OCI-LY7 (cell line): ENCODE data around the gene FBXO33. TPM values are rescaled to one million over a fixed set of nuclear protein-coding genes. Genes with fewer than 3 reads are reported as not detected.

Source experiments
- BruUV-seq: library from RNA; stranded (reverse); fragments of 400-500 nt; replicated peaks from 2 replicates; lab custom pipeline; 2021; lab: Mats Ljungman, UMichigan
- CTCF ChIA-PET: fragments of 300-600 bp; sonication (Branson Sonifier 250); formaldehyde crosslinking; loops from one replicate; lab custom pipeline; 2022; ENCODE audit warnings: antibody characterized with exemption; ENCODE audit not compliant: unreplicated experiment; lab: Charles Lee
- POLR2A ChIA-PET: fragments of 300-600 bp; sonication (Branson Sonifier 250); formaldehyde crosslinking; loops from one replicate; lab custom pipeline; 2022; ENCODE audit warnings: antibody characterized with exemption; lab: Charles Lee
- DNase-seq: peaks from one replicate; pipeline ENCODE4 v3.0.0-alpha.2; 2015; ENCODE audit warnings: low spot score
- H2AFZ ChIP-seq: fragments of 200-600 bp; sonication (generic), shearing (Covaris generic); 2 replicates; pipeline ENCODE4 v1.6.1; 2014; ENCODE audit warnings: mild to moderate bottlenecking, antibody characterized with exemption, low read length, moderate library complexity
- H3K27ac ChIP-seq: fragments of 200-600 bp; sonication (generic); 2 replicates; pipeline ENCODE4 v1.5.1; 2014; ENCODE audit warnings: mixed run types, low read depth, mild to moderate bottlenecking, moderate library complexity, low read length, inconsistent platforms; ENCODE audit not compliant: poor library complexity, severe bottlenecking
- H3K36me3 ChIP-seq: fragments of 200-600 bp; sonication (generic); 2 replicates; pipeline ENCODE4 v1.6.1; 2014; ENCODE audit warnings: mild to moderate bottlenecking, antibody characterized with exemption, low read length, moderate library complexity, mixed read lengths; ENCODE audit not compliant: insufficient read depth
- H3K4me1 ChIP-seq: fragments of 200-600 bp; sonication (generic); 2 replicates; pipeline ENCODE4 v1.5.1; 2014; ENCODE audit warnings: mild to moderate bottlenecking, low read length; ENCODE audit not compliant: insufficient read depth, poor library complexity, severe bottlenecking
- H3K4me2 ChIP-seq: fragments of 200-600 bp; sonication (generic); 2 replicates; pipeline ENCODE4 v1.6.1; 2014; ENCODE audit warnings: mild to moderate bottlenecking, low read length
- H3K4me3 ChIP-seq: fragments of 200-600 bp; sonication (generic); 2 replicates; pipeline ENCODE4 v1.5.1; 2014; ENCODE audit warnings: mild to moderate bottlenecking, low read depth, low read length; ENCODE audit not compliant: poor library complexity, severe bottlenecking
- H3K79me2 ChIP-seq: fragments of 200-600 bp; sonication (generic); 2 replicates; pipeline ENCODE4 v1.6.1; 2016; ENCODE audit warnings: low read depth, mild to moderate bottlenecking, low read length, moderate library complexity, mixed read lengths; ENCODE audit not compliant: insufficient read depth
- H3K9me2 ChIP-seq: fragments of 200-600 bp; sonication (generic); 2 replicates; pipeline ENCODE4 v1.6.1; 2016; ENCODE audit warnings: mild to moderate bottlenecking, low read length, mixed read lengths; ENCODE audit not compliant: insufficient read depth
- H3K9me3 ChIP-seq: fragments of 200-600 bp; sonication (generic); 2 replicates; pipeline ENCODE4 v1.6.1; 2014; ENCODE audit warnings: mild to moderate bottlenecking, mixed run types, low read length, mixed read lengths
- H4K20me1 ChIP-seq: fragments of 200-600 bp; sonication (generic); 2 replicates; pipeline ENCODE4 v1.6.1; 2014; ENCODE audit warnings: mild to moderate bottlenecking, antibody characterized with exemption, low read length, moderate library complexity, mixed read lengths; ENCODE audit not compliant: insufficient read depth
- CTCF ChIP-seq: fragments of 200-600 bp; sonication (generic); conservative IDR thresholded peaks from 2 replicates; pipeline ENCODE4 v1.5.1; 2014; ENCODE audit warnings: mild to moderate bottlenecking, antibody characterized with exemption, low read length, moderate library complexity, mixed read lengths
- EZH2phosphoT487 ChIP-seq: fragments of 200-600 bp; sonication (generic); IDR thresholded peaks from 2 replicates; pipeline ENCODE4 v1.6.1; 2018; ENCODE audit warnings: low read depth, borderline replicate concordance, mild to moderate bottlenecking, mixed run types, antibody characterized with exemption, low read length, moderate library complexity, mixed read lengths
- intact Hi-C: fragments of 100-400 bp; cut with micrococcal nuclease; formaldehyde crosslinking; loops from one replicate; pipeline ENCODE4 v1.10.0; 2022; ENCODE audit not compliant: unreplicated experiment
- total RNA-seq, 2 experiments: library from RNA; depleted of rRNA in 1 of 2; stranded (reverse); fragments of >200 nt in 1 of 2; shearing (Covaris generic) in 1 of 2; gene quantifications; 2 replicates each; pipeline ENCODE4 v1.2.3, GENCODE V29; 2014 to 2022

Gene FBXO33
- total RNA-seq, 2 experiments from 2014 or later: 14.2 to 16.6 TPM

GRCh38 chr14:39447175-39447661 lies 15.0 kb upstream of the FBXO33 start:
- BruUV-seq: no TSS peak
- H3K9me2 ChIP-seq: peaks cover 6% of the 10 kb centered on the region; the same call in 1 of the 2 replicates
- no peaks in the 10 kb centered on the region for H3K79me2 ChIP-seq
- H3K36me3 ChIP-seq: no peaks in the 10 kb centered on the region
- POLR2A ChIA-PET: interaction anchor here (1.7 kb wide), 1 partner anchor 19 kb away, joined by 4 read pairs; no protein-coding TSS in a partner anchor
- H3K9me3 ChIP-seq: no peaks in the 10 kb centered on the region
- no peak overlapping the region for H3K27ac ChIP-seq
- H3K4me3 ChIP-seq: no peak overlapping the region
- no peak for DNase-seq
- H3K4me2 ChIP-seq: no peak overlapping the region
- no peaks in the 10 kb centered on the region for H4K20me1 ChIP-seq
- H3K4me1 ChIP-seq: no peaks in the 10 kb centered on the region
- no peak overlapping the region for H2AFZ ChIP-seq
- intact Hi-C loops: no loop called here
- CTCF ChIA-PET: no interaction called here
- no peak for TF ChIP-seq CTCF

- POLR2A ChIA-PET: interaction anchor here (0.5 to 1.9 kb wide), 5 partner anchors 10 to 472 kb away, joined by 3 to 5 read pairs (median 4); no protein-coding TSS in a partner anchor
- no peak overlapping the region for H3K4me3 ChIP-seq
- no TSS peak for BruUV-seq
- peaks cover 4% of the 10 kb centered on the region; the same call in 1 of the 2 replicates for H3K9me2 ChIP-seq
- DNase-seq: no peak
- TF ChIP-seq CTCF (no peak), EZH2phosphoT487 (no peak)
- intact Hi-C loops: no loop called here
- no peaks in the 10 kb centered on the region for H3K36me3 ChIP-seq
- H4K20me1 ChIP-seq: no peaks in the 10 kb centered on the region
- H2AFZ ChIP-seq: no peak overlapping the region
- no peaks in the 10 kb centered on the region for H3K79me2 ChIP-seq
- H3K27ac ChIP-seq: no peak overlapping the region
- H3K4me2 ChIP-seq: no peak overlapping the region
- no peaks in the 10 kb centered on the region for H3K9me3 ChIP-seq
- CTCF ChIA-PET: no interaction called here
- H3K4me1 ChIP-seq: no peaks in the 10 kb centered on the region
Measured at GRCh38 chr14:39446131-39446744, 14.0 kb upstream of the FBXO33 start.

GRCh38 chr14:39442293-39442692 lies 10.1 kb upstream of the FBXO33 start:
- no peaks in the 10 kb centered on the region for H4K20me1 ChIP-seq
- H3K4me2 ChIP-seq: no peak overlapping the region
- no peaks in the 10 kb centered on the region; the same call in 1 of the 2 replicates for H3K36me3 ChIP-seq
- no peak overlapping the region for H2AFZ ChIP-seq
- TF ChIP-seq EZH2phosphoT487 (no peak), CTCF (no peak)
- H3K79me2 ChIP-seq: no peaks in the 10 kb centered on the region
- no peaks in the 10 kb centered on the region for H3K4me1 ChIP-seq
- DNase-seq: no peak
- BruUV-seq: no TSS peak
- POLR2A ChIA-PET: no interaction called here
- H3K9me3 ChIP-seq: no peaks in the 10 kb centered on the region
- CTCF ChIA-PET: no interaction called here
- intact Hi-C loops: no loop called here
- no peaks in the 10 kb centered on the region for H3K9me2 ChIP-seq
- no peak overlapping the region for H3K27ac ChIP-seq
- H3K4me3 ChIP-seq: no peak overlapping the region
